A673 (cell line): ENCODE measurements around the gene STARD9. TPM values are rescaled to one million over a fixed set of nuclear protein-coding genes. Genes with fewer than 3 reads are reported as not detected.
A peak's percentile ranks its signal among the peaks of the same experiment; 100 is the strongest.
"Not testable (repeated sequence)": the region's sequence is repeated elsewhere in the genome, so short reads cannot be mapped to it uniquely, and the experiment has no call there.

Experiments
- BruUV-seq: library from RNA; stranded (reverse); fragments of 400-500 nt; replicated peaks from 2 replicates; lab custom pipeline; 2021; lab: Mats Ljungman, UMichigan
- CTCF ChIA-PET: fragments of 300-600 bp; sonication (Branson Sonifier 250); formaldehyde crosslinking; loops from one replicate; lab custom pipeline; 2022; ENCODE audit warnings: antibody characterized with exemption; lab: Charles Lee
- POLR2A ChIA-PET: fragments of 300-600 bp; sonication (Branson Sonifier 250); formaldehyde crosslinking; loops from one replicate; lab custom pipeline; 2022; ENCODE audit warnings: antibody characterized with exemption; ENCODE audit not compliant: low non-redundant PET; lab: Charles Lee
- DNase-seq: peaks from one replicate; pipeline ENCODE4 v3.0.0-alpha.2; 2015; ENCODE audit warnings: low spot score
- H3K27ac ChIP-seq: fragments of 200-600 bp; sonication (generic); 2 replicates; pipeline ENCODE4 v1.5.1; 2016; ENCODE audit warnings: mixed run types, low read depth, mild to moderate bottlenecking, mixed read lengths, antibody characterized with exemption, low read length; ENCODE audit not compliant: poor library complexity, severe bottlenecking
- H3K27me3 ChIP-seq: fragments of 200-600 bp; sonication (generic); replicated peaks from 2 replicates; pipeline ENCODE4 v1.6.1; 2017; ENCODE audit warnings: mixed run types, low read depth, mild to moderate bottlenecking, mixed read lengths, antibody characterized with exemption, low read length; ENCODE audit not compliant: insufficient read depth, poor library complexity
- H3K36me3 ChIP-seq: fragments of 200-600 bp; sonication (generic); 2 replicates; pipeline ENCODE4 v1.6.1; 2016; ENCODE audit warnings: mixed run types, mild to moderate bottlenecking, mixed read lengths, antibody characterized with exemption, low read length; ENCODE audit not compliant: insufficient read depth, poor library complexity, severe bottlenecking
- H3K4me1 ChIP-seq: fragments of 200-600 bp; sonication (generic); 2 replicates; pipeline ENCODE4 v1.6.1; 2017; ENCODE audit warnings: mixed run types, mild to moderate bottlenecking, mixed read lengths, antibody characterized with exemption, low read length; ENCODE audit not compliant: insufficient read depth, poor library complexity, severe bottlenecking
- H3K4me3 ChIP-seq: fragments of 200-600 bp; sonication (generic); 2 replicates; pipeline ENCODE4 v1.5.1; 2016; ENCODE audit warnings: low read depth, mixed run types, mild to moderate bottlenecking, mixed read lengths, low read length; ENCODE audit not compliant: poor library complexity, severe bottlenecking
- H3K9me3 ChIP-seq: fragments of 200-600 bp; sonication (generic); 2 replicates; pipeline ENCODE4 v1.6.1; 2016; ENCODE audit warnings: mixed run types, low read depth, mild to moderate bottlenecking, mixed read lengths, antibody characterized with exemption, low read length; ENCODE audit not compliant: poor library complexity, severe bottlenecking
- EZH2 ChIP-seq: fragments of 200-600 bp; sonication (generic); IDR thresholded peaks from 2 replicates; pipeline ENCODE4 v1.6.1; 2017; ENCODE audit warnings: borderline replicate concordance, low read depth, mild to moderate bottlenecking, mixed read lengths, antibody characterized with exemption, low read length; ENCODE audit not compliant: poor library complexity, severe bottlenecking
- intact Hi-C: fragments of 100-400 bp; cut with micrococcal nuclease; formaldehyde crosslinking; loops from one replicate; pipeline ENCODE4 v1.10.0; 2022; ENCODE audit not compliant: unreplicated experiment
- total RNA-seq: library from RNA; stranded (reverse); gene quantifications from 2 replicates; pipeline ENCODE4 v1.2.3, GENCODE V29; 2021
- TF ChIP-seq, protein P1 (sequence below): fragments of 300-800, 200-600 bp; sonication (generic); conservative IDR thresholded peaks from 2 replicates; pipeline ENCODE4 v1.5.1; 2017; ENCODE audit warnings: low read depth, mild to moderate bottlenecking, antibody characterized with exemption, low read length, moderate library complexity, mixed read lengths

STARD9 gene
- total RNA-seq, 1 experiment from 2014 or later, result 12.0 TPM

DNA sequence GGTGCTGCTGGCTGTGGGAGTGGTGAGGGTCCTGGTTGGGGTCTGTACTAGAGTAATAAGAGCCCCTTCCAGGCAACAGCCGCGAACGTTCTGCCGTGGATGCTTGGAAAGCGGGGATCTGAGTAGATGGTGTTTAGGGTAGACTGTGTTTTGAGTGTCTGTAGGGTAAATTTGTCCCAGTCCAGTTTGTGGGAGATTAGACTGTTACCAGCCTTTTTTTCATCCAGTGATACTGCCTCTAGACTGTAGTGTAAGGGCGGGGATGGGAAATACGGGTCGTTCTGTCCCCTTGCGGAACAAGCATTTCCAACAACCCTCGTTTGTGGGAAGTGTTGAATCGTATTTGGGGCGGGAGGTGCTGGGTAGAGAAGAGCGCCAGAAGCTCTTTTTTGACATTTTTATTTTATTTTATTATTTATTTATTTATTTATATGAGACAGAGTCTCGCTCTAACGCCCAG lies 26.3 kb upstream of the STARD9 start:
- Histone ChIP-seq H3K27ac (peak overlapping the region; percentile 90), H3K36me3 (peaks cover 16% of the 10 kb centered on the region), H3K4me1 (peaks cover 7% of the 10 kb centered on the region), H3K27me3 (no peaks in the 10 kb centered on the region), H3K4me3 (peak overlapping the region; percentile 95), H3K9me3 (no peaks in the 10 kb centered on the region)
- TF ChIP-seq, protein P1, sequence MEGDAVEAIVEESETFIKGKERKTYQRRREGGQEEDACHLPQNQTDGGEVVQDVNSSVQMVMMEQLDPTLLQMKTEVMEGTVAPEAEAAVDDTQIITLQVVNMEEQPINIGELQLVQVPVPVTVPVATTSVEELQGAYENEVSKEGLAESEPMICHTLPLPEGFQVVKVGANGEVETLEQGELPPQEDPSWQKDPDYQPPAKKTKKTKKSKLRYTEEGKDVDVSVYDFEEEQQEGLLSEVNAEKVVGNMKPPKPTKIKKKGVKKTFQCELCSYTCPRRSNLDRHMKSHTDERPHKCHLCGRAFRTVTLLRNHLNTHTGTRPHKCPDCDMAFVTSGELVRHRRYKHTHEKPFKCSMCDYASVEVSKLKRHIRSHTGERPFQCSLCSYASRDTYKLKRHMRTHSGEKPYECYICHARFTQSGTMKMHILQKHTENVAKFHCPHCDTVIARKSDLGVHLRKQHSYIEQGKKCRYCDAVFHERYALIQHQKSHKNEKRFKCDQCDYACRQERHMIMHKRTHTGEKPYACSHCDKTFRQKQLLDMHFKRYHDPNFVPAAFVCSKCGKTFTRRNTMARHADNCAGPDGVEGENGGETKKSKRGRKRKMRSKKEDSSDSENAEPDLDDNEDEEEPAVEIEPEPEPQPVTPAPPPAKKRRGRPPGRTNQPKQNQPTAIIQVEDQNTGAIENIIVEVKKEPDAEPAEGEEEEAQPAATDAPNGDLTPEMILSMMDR, result no peak
- TF ChIP-seq EZH2, result no peak
- no TSS peak for BruUV-seq
- ChIA-PET CTCF (no interaction called here), POLR2A (no interaction called here)
- peak; percentile 66 for DNase-seq
- intact Hi-C loops, result loop anchor here (5.0 kb wide), 1 partner anchor 103 kb away; no protein-coding TSS in a partner anchor

DNA sequence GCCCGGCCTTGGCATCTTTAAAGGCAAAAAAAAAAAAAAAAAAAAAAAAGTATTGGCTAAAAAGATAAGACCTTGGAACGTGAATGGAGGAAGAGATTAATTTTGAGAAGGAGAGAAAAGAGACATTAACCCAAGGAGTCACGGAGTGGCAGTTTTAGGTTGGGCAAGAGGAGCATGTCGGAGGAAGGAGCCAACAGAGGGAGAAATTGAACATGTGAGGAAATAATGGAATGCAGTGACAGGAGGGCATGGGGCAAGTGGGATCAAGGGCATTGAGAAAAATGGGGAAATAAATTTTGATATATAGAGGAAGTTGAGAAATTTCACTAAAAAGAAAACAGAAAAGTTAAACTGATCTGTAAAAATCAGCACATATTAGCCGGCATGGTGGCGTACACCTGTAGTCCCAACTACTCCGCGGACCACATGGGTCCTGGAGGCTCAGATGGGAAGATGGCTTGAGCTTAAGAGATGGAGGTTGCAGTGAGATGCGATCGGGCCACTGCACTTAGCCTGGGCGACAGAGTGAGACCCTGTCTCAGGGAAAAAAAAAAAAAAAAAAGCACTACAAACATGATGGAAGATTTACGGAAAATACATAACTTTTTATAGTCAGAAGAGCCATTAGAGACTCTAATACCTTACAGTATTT lies 25.5 kb upstream of the STARD9 start:
- H3K27me3 ChIP-seq, result no peaks in the 10 kb centered on the region
- intact Hi-C loops, result loop anchor here (5.0 kb wide), 1 partner anchor 102 kb away; no protein-coding TSS in a partner anchor
- POLR2A ChIA-PET, result no interaction called here
- peaks cover 8% of the 10 kb centered on the region for H3K36me3 ChIP-seq
- no peak overlapping the region for H3K27ac ChIP-seq
- TF ChIP-seq EZH2, result no peak
- TF ChIP-seq, protein P1, result no peak
- no peak for DNase-seq
- CTCF ChIA-PET, result no interaction called here
- peaks cover 7% of the 10 kb centered on the region for H3K4me1 ChIP-seq
- H3K4me3 ChIP-seq, result peak overlapping the region; percentile 95
- no TSS peak for BruUV-seq
- H3K9me3 ChIP-seq, result no peaks in the 10 kb centered on the region

DNA sequence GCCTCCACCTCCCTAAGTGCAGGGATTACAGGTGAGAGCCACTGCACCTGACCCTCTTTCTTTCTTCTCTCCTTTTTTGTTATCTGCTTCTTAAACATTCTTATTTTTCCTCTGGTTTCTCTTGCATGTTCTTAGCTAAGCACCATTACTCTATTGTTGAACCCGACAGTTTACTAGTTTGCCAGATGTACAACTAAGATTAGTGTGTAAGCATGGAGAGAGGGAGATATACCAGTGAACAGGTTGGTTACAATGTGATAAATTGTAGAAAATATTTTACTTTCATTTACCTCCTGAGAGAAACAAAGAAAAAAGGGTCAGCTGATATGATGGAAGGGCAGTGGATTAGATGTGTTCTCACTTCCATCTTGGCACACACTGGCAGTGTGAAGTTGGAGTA lies 21.9 kb upstream of the STARD9 start:
- no peak for DNase-seq
- ChIA-PET CTCF (no interaction called here), POLR2A (no interaction called here)
- TF ChIP-seq, protein P1, result no peak
- TF ChIP-seq EZH2, result no peak
- intact Hi-C loops, result no loop called here
- Histone ChIP-seq H3K9me3 (no peaks in the 10 kb centered on the region), H3K4me1 (peaks cover 4% of the 10 kb centered on the region), H3K36me3 (no peaks in the 10 kb centered on the region), H3K4me3 (no peak overlapping the region), H3K27ac (no peak overlapping the region), H3K27me3 (no peaks in the 10 kb centered on the region)
- BruUV-seq, result no TSS peak

DNA sequence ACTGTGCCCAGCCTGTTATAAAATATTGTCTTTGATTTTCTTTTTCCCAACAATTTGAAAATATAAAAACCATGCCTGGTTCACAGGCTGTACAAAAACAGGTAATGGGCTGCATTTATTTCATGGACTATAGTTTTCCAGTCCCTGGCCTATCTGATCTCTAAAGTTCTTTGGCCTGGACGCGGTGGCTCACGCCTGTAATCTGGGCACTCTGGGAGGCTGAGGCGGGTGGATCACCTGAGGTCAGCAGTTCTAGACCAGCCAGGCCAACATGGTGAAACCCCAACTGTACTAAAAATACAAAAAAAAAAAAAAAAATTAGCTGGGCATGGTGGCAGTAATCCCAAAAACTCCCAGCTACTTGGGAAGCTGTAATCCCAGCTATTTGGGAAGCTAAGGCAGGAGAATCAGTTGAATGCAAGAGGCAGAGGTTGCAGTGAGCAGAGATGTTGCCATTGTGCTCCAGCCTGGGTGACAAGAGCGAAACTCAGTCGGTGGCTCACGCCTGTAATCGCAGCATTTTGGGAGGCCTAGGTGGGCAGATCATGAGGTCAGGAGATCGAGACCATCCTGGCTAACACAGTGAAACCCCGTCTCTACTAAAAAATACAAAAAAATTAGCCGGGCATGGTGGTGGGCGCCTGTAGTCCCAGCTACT lies 18.7 kb upstream of the STARD9 start:
- intact Hi-C loops, BruUV-seq, DNase-seq, H3K4me1 ChIP-seq, H3K27me3 ChIP-seq, CTCF ChIA-PET, H3K4me3 ChIP-seq, H3K27ac ChIP-seq, H3K9me3 ChIP-seq, POLR2A ChIA-PET: not testable (repeated sequence)
- peaks cover 19% of the 10 kb centered on the region for H3K36me3 ChIP-seq
